Osteoblast (primary cell): ENCODE data around the gene ADAM11. TPM values are rescaled to one million over a fixed set of nuclear protein-coding genes. Genes with fewer than 3 reads are reported as not detected.

Source experiments
- DNase-seq: peaks from one replicate; pipeline ENCODE4 v3.0.0; 2011; ENCODE audit warnings: low spot score, mixed read lengths; ENCODE audit not compliant: insufficient read length; ENCODE audit errors: missing footprints
- H2AFZ ChIP-seq: 2 replicates; pipeline ENCODE4 v1.6.0; 2011; ENCODE audit warnings: mild to moderate bottlenecking, low read length
- H3K27ac ChIP-seq: 2 replicates; pipeline ENCODE4 v1.5.1; 2011; ENCODE audit warnings: mild to moderate bottlenecking, low read depth, low read length, moderate library complexity
- H3K27me3 ChIP-seq: 2 replicates; pipeline ENCODE4 v1.6.0; 2012; ENCODE audit warnings: mild to moderate bottlenecking, control low read depth, inconsistent platforms, low read length, moderate library complexity; ENCODE audit not compliant: insufficient read depth
- H3K36me3 ChIP-seq: 2 replicates; pipeline ENCODE4 v1.5.1; 2011; ENCODE audit warnings: mild to moderate bottlenecking, low read length, control low read depth, moderate library complexity; ENCODE audit not compliant: insufficient read depth
- H3K4me1 ChIP-seq: 2 replicates; pipeline ENCODE4 v1.5.1; 2011; ENCODE audit warnings: mild to moderate bottlenecking, low read length, control low read depth, moderate library complexity; ENCODE audit not compliant: insufficient read depth
- H3K4me2 ChIP-seq: 2 replicates; pipeline ENCODE4 v1.6.0; 2011; ENCODE audit warnings: mild to moderate bottlenecking, low read length; ENCODE audit not compliant: insufficient read depth
- H3K4me3 ChIP-seq: fragments of 200-600 bp; sonication (generic); 3 replicates; pipeline ENCODE4 v1.5.1; 2012; ENCODE audit warnings: mild to moderate bottlenecking, low read length, inconsistent platforms; ENCODE audit not compliant: insufficient read depth
- H3K79me2 ChIP-seq: 2 replicates; pipeline ENCODE4 v1.6.0; 2012; ENCODE audit warnings: mild to moderate bottlenecking, low read length, control low read depth, inconsistent platforms; ENCODE audit not compliant: insufficient read depth
- H3K9me3 ChIP-seq: 2 replicates; pipeline ENCODE4 v1.5.1; 2011; ENCODE audit warnings: low read depth, low read length, control low read depth
- H4K20me1 ChIP-seq: 2 replicates; pipeline ENCODE4 v1.6.0; 2012; ENCODE audit warnings: mild to moderate bottlenecking, low read length, control low read depth; ENCODE audit not compliant: insufficient read depth
- CTCF ChIP-seq: IDR thresholded peaks from 2 replicates; pipeline ENCODE4 v1.5.1; 2011; ENCODE audit warnings: mild to moderate bottlenecking, low read depth, low read length, moderate library complexity; ENCODE audit errors: extremely low read depth
- total RNA-seq: library from RNA; depleted of rRNA; stranded (reverse); fragments of >200 nt; gene quantifications from 2 replicates; pipeline ENCODE4 v1.2.3, GENCODE V29; 2012

The ADAM11 gene
- total RNA-seq, 1 donor = 0.36 TPM

GRCh38 chr17:44733753-44734152 is 25.0 kb upstream of the ADAM11 start:
- peak; percentile 29 for TF ChIP-seq CTCF
- H3K9me3 ChIP-seq = no peaks in the 10 kb centered on the region
- no peak overlapping the region for H2AFZ ChIP-seq
- H4K20me1 ChIP-seq = no peaks in the 10 kb centered on the region
- no peak for DNase-seq
- no peaks in the 10 kb centered on the region for H3K79me2 ChIP-seq
- no peaks in the 10 kb centered on the region for H3K27me3 ChIP-seq
- H3K36me3 ChIP-seq = peaks cover 11% of the 10 kb centered on the region
- H3K4me3 ChIP-seq = no peak overlapping the region
- H3K4me2 ChIP-seq = no peak overlapping the region
- no peak overlapping the region for H3K27ac ChIP-seq
- H3K4me1 ChIP-seq = no peaks in the 10 kb centered on the region

- no peak for TF ChIP-seq CTCF
- Histone ChIP-seq H3K9me3 (no peaks in the 10 kb centered on the region), H3K4me2 (no peak overlapping the region), H3K79me2 (no peaks in the 10 kb centered on the region), H2AFZ (no peak overlapping the region), H3K27me3 (no peaks in the 10 kb centered on the region), H3K4me3 (no peak overlapping the region), H3K36me3 (peaks cover 13% of the 10 kb centered on the region), H3K27ac (no peak overlapping the region), H3K4me1 (no peaks in the 10 kb centered on the region), H4K20me1 (no peaks in the 10 kb centered on the region)
- peak; percentile 66 for DNase-seq
Observed at GRCh38 chr17:44734272-44734671, 24.5 kb upstream of the ADAM11 start.

- no peak overlapping the region for H3K4me2 ChIP-seq
- H3K27me3 ChIP-seq = no peaks in the 10 kb centered on the region
- no peak for DNase-seq
- no peak overlapping the region for H3K27ac ChIP-seq
- peaks cover 10% of the 10 kb centered on the region for H3K36me3 ChIP-seq
- TF ChIP-seq CTCF = no peak
- H3K79me2 ChIP-seq = no peaks in the 10 kb centered on the region
- no peaks in the 10 kb centered on the region for H3K9me3 ChIP-seq
- no peak overlapping the region for H3K4me3 ChIP-seq
- H2AFZ ChIP-seq = no peak overlapping the region
- no peaks in the 10 kb centered on the region for H4K20me1 ChIP-seq
- H3K4me1 ChIP-seq = no peaks in the 10 kb centered on the region
Observed at GRCh38 chr17:44736551-44737240, 22.1 kb upstream of the ADAM11 start.

- no peaks in the 10 kb centered on the region for H3K9me3 ChIP-seq
- DNase-seq = no peak
- H3K79me2 ChIP-seq = no peaks in the 10 kb centered on the region
- H3K36me3 ChIP-seq = peaks cover 6% of the 10 kb centered on the region
- no peak for TF ChIP-seq CTCF
- no peak overlapping the region for H3K4me3 ChIP-seq
- no peaks in the 10 kb centered on the region for H3K4me1 ChIP-seq
- no peaks in the 10 kb centered on the region for H4K20me1 ChIP-seq
- no peak overlapping the region for H2AFZ ChIP-seq
- no peaks in the 10 kb centered on the region for H3K27me3 ChIP-seq
- no peak overlapping the region for H3K27ac ChIP-seq
- H3K4me2 ChIP-seq = no peak overlapping the region
Observed at GRCh38 chr17:44738214-44738906, 20.4 kb upstream of the ADAM11 start.
